HG03439 (cell line): Measurements from ENCODE around the gene TIMELESS.
"Not testable (repeated sequence)": the region's sequence is repeated elsewhere in the genome, so short reads cannot be mapped to it uniquely, and the experiment has no call there.

Source experiments
- ATAC-seq: cut with Tn5 transposase; IDR thresholded peaks from one replicate; pipeline ENCODE4 v1.9.1; 2021; ENCODE audit warnings: mild to moderate bottlenecking, moderate library complexity; ENCODE audit not compliant: unreplicated experiment

The TIMELESS gene

GRCh38 chr12:56448860-56449621 is at the start of gene TIMELESS:
Gene TIMELESS (minus strand): TSS chr12:56449426. CDS start chr12:56434170, 15,256 bp downstream.
- ATAC-seq: peak; percentile 91

DNA sequence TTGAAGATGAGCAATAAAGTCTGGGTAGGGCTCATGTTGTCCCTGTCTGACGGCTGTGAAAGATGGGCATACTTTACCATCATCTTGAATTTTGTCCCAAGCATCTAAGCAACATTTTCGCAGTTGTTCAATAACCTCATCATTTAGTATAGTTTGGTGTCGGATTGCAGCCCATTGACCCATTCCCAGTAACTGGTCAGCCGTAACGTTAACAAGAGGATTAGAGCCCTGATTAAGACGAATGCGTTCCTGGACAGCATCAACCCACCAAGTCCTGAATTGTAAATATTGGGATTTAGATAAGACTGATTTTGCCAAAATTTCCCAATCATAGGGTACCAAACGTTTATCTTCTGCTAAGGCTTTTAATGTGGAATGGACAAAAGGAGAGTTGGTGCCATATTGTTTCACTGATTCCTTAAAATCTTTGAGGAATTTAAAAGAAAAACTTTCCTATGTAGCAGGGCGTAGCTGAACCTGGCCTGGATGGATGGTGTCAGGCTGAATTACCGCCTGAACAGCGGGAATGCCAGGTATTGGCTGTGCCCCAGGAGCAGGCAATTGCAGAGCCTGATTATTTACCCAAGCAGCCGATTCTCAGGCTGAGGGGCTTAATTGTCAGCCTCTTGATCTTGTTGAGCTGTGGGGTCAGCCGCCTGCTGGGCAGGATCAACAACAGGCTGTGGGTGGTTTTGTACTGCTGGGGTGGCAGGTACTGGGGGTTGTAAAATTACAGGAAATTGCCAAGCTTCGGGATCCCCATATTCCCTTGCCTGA is 49.1 kb upstream of the TIMELESS start:
- not testable (repeated sequence) for ATAC-seq

DNA sequence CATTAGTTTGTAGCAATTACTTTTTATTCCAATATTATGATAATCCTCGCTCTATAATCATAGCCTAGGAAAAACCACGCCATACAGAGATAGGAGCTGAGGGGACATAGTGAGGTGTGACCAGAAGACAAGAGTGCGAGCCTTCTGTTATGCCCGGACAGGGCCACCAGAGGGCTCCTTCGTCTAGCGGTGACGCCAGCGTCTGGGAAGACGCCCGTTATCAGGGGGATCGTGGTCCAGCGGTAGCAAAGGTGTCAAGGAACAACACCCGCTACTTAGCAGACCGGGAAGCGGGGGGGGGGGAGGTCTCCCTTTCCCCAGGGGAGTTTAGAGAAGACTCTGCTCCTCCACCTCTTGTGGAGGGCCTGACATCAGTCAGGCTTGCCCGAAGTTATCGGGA is 47.5 kb upstream of the TIMELESS start:
- not testable (repeated sequence) for ATAC-seq

- not testable (repeated sequence) for ATAC-seq
Measured at GRCh38 chr12:56494481-56494880, 45.3 kb upstream of the TIMELESS start.

DNA sequence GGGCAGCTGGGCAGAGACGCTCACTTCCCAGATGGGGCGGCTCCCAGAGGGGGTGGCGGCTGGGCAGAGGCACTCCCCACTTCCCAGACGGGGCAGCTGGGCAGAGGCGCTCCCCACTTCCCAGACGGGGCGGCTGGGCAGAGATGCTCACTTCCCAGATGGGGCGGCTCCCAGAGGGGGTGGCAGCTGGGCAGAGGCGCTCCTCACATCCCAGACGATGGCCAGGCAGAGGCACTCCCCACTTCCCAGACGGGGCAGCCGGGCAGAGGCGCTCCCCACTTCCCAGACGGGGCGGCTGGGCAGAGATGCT is 44.8 kb upstream of the TIMELESS start:
- not testable (repeated sequence) for ATAC-seq

- ATAC-seq: not testable (repeated sequence)
Measured at GRCh38 chr12:56493409-56494105, 44.3 kb upstream of the TIMELESS start.

DNA sequence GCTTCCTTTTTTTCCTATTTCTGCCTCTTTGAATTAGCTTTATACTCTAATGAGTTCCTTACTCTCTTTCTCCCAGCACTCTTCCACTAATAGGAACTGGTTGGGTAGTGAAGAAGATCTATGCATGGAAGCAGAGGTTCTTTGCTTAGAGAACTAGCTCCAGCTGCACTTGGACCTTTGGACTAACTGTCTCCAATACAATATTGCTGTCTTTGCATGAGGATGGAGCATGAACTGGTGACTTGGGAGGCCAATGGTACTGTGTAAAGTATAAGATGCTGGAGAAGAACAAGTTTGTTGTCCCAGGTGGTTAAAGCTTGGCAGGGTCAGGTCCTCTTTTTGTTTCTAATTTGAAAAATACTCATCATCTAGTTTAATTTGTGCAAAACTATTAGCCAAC is 41.1 kb upstream of the TIMELESS start:
- no peak for ATAC-seq

DNA sequence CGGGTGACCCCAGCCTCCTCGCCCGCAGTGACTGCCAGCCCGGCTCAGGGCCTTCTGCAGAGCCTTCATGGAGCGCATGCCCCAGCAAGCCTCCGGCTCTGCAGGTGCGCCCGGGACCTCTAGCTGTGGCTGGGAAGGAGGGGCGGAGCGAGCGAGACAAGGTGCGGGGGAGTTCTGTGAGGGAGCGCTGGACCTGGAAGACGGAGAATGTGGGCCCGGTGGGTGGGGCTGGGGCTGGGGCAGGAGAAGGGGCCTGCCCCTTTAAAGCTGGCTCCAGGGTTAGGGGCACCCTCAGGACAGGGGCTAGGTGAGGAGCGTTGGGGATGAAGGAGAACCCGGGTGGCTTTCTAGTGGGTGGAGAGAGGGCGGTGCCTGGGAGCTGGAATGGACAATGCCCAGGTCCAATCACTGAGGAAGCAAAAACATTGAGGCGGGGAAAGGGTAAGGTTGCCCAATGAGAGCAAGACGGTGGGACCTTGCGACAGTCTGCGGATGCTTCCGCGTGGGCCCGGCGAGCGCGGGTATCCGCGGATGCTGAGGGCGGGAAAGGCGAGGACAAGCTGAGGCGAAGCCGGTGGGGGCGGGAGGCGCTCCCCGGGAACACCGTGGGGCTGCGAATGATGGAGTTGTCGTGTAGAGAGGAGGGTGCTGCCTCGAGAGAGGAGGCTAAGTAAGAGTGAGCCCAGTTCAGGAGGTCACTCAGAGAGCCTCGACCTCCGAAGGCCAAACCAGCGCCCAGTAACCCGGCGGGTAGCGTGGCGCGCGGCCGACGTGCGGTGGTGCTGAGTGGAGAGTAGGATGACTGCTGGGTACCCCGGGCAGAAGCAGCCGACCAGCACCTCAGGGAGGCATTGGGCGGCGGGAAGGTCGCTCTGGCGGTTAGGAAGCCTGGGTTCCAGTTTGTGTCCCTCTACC is 39.1 kb upstream of the TIMELESS start, which contains the start of gene GLS2:
Gene GLS2, minus strand, starts transcription at position 121 of the 915 bp plus-strand sequence. Its CDS starts 43 bp downstream, at position 78.
- ATAC-seq: peak; percentile 89

DNA sequence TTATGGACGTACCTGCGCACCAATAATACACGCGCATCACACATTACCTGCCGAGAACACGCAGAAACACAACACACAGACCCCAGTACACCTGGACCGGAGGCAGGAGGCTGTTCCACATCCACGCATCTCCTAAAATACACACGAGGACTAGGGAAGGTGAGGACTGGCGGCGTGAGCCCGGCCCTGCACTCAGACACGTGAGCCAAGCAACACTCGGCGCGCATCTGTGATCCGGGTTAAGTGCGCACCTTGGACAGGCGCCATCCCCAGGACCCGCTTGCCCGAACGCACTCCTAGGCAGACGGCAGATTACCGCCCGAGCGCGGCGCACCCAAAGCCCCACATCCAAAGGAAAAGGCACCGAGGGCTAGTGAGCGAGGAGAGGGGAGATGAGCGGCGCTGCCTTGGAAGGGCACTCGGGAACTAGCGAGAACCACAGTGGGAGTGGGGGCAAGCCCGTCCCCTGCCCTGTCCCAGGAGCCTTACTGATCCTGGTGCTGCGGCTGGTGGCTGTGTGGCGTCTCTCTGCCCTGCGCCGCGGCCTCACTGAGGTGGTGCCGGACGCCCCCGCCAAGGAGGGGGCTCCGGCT is 38.3 kb upstream of the TIMELESS start:
- ATAC-seq: peak; percentile 30

DNA sequence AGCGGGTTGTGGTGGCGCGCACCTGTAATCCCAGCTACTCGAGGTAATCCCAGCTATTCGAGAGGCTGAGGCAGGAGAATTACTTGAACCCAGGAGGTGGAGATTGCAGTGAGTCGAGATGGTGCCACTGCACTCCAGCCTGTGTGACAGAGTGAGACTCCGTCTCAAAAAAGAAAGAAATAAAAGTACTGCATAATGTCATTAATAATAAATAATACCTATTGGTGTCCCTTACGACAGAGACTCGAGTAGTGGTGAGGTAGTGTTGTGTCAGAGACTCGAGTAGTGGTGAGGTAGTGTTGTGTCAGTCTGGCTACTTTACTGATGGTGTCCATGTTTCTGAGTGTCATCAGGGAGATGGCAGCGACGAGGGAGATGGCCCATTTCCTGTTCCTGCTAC is 37.5 kb upstream of the TIMELESS start:
- no peak for ATAC-seq

GRCh38 chr12:56484566-56484965 is 35.3 kb upstream of the TIMELESS start:
- ATAC-seq: no peak

DNA sequence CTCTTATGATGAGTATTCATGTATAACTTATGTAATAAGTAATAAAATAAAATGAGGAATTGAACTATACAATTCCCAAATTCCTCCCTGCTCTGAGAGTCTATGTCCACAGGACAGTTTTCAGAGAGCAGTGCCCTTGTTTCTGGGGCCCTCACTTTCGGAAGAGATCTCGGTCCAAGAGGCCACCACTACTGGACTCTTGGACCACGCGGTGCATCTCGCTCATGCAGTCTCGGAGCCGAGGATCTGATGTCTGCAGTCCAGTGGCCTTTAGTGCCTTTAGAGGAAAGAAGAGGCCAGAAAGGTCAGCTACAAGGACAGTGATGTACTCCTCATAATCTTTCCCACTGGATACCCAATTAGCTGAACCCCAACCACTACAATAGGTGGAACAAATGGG is 30.4 kb upstream of the TIMELESS start:
- ATAC-seq: no peak

DNA sequence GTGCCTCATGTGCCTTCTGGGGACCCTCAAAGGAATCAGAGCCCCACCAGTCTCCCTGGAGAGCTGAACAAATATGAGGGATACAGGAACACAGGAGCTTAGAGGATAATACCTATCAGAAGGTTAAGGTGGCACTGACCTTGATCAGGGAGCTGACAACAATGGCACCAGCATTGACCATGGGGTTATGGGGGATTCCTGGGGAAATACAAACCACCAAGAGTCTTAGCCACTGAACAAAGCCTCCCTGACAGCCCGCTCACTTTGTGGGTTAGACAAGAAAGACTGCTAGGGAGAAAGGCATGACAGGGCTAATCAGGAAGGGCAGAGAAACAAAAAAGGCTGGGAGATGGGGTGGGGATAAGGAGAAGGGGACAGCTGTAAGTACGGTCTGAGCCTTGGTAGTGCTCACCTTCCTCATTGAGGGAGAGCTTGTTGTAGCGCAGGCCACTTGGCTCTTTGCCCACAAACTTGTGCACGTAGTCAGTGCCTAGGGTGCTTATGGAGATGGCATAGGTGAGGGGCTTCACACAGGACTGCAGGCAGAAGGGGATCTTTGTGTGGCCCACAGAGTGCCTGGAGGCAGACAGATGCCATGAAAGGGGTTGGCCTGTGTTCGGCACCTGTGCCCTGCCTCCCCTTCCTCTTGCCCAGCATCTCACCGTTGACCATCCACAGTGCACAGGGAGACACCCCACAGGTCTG is 28.4 kb upstream of the TIMELESS start:
- ATAC-seq: no peak

DNA sequence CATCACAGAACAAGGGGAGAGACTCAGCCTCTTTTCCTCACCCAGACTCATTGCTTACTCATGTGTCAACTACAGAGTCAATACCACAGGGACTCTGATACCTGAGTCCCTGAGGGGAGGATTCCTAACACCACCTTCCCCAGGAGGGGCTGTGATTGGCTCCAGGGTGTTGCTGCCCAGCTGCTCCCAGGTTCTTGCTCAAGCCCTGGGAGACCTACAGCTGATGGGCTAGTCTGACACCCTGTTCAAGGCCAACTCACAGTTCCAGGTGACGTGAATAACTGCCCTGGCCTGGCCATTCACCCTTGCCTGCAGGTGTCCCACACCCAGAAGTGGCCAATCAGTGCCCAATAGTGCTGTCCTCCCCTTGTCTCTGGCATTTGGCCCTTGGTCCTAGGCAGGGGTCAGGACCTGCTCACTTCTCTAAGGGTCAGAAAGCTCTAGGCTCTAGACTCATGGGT is 27.8 kb upstream of the TIMELESS start:
- no peak for ATAC-seq

GRCh38 chr12:56476143-56476542 is 26.9 kb upstream of the TIMELESS start:
- no peak for ATAC-seq

- no peak for ATAC-seq
Measured at GRCh38 chr12:56474389-56474788, 25.2 kb upstream of the TIMELESS start.

- ATAC-seq: no peak
Measured at GRCh38 chr12:56469007-56469930, 20.0 kb upstream of the TIMELESS start.
